GM18508 (cell line): ENCODE results near the gene CEACAM1.
"Not testable (repeated sequence)": the region's sequence is repeated elsewhere in the genome, so short reads cannot be mapped to it uniquely, and the experiment has no call there.

ENCODE experiments used
- ATAC-seq: cut with Tn5 transposase; IDR thresholded peaks from one replicate; pipeline ENCODE4 v1.9.1; 2021; ENCODE audit warnings: moderate number of reproducible peaks; ENCODE audit not compliant: insufficient read depth, unreplicated experiment

The CEACAM1 gene

DNA sequence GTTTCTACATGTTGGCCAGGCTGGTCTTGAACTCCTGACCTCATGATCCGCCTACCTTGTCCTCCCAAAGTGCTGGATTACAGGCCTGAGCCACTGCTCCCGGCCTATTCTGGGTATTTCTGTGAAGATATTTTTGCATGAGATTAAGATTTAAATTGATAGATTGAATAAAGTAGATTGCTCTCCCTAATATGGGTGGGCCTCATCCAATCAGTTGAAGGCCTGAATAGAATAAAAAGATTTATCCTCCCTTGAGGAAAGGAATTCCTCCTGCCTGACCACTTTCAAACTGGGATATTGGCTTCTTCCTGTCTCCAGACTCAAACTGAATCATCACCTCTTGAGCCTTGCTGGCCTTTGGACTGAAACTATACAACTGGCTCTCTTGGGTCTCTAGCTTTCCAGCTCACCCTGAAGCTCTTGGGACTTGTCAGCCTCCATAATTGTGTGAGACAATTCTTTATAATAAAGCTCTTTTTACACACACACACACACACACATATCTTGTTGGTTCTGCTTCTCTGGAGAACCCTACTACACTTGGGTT, 49.4 kb downstream of the CEACAM1 start:
- ATAC-seq = no peak

DNA sequence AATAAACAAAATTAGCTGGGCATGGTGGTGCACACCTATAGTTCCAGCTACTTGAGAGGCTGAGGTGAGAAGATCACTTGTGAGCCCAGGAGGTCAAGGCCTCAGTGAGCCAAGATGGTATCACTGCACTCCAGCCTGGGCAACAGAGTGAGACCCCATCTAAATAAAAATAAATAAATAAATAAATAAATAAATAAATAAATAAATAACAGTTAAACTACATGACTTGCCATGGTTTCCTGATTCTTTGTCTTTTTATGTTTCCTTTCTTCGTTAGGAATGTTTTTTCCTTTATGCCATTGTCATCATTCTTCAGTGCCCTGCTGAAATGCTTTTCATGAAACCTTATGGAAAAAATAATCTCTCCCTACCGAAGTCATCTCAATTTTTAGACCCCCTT, 50.3 kb downstream of the CEACAM1 start:
- no peak for ATAC-seq

DNA sequence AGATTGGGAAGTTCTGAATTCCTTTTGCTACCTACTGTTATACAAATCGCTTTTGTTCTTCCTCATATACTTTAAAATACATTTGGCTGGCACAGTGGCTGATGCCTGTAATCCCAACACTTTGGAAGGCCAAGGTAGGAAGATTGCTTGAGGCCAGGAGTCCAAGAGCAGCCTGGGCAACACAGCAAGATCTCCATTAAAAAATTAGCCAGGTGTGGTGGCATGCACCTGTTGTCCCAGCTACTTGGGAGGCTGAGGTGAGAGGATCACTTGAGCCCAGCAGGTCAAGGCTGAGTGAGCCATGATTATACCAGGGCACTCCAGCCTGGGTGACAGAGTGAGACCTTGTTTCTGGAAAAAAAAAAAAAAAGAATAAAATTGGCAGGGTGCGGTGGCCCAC, 51.2 kb downstream of the CEACAM1 start:
- ATAC-seq = no peak

DNA sequence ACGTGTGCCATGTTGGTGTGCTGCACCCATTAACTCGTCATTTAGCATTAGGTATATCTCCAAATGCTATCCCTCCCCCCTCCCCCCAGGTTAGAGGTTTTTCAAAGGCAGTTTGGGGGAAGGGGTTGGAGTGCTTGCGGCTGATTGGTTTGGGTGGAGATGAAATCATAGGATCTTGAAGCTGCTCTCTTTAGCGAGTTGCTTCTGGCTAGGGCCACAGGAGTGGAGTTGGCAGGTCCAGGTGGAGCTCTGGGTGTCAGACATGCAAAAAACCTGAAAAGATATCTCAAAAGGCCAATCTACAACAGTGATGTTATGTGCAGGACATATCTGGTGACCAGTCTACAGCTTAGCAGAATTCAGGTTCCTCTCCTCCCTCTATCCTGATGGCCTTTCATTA, 52.9 kb downstream of the CEACAM1 start:
- no peak for ATAC-seq

DNA sequence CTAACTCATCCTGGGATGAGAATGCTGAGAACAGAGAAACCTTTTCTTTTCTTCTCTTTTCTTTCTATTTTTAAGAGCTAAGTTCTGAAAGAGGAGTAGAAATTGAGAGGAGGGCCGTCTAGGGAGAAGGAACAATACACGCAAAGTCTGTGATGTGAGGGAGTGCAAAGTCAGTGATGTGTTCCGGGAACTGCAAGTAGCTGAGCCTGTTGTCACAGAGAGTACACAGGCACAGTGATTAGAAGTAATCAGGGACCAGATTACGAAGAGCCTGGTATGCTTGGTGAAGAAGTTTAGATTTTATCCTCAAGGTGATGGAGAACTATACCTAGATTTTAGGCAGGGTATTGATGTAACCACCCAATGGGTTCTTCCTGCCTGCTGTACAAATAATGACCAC, 53.5 kb downstream of the CEACAM1 start:
- ATAC-seq = no peak

DNA sequence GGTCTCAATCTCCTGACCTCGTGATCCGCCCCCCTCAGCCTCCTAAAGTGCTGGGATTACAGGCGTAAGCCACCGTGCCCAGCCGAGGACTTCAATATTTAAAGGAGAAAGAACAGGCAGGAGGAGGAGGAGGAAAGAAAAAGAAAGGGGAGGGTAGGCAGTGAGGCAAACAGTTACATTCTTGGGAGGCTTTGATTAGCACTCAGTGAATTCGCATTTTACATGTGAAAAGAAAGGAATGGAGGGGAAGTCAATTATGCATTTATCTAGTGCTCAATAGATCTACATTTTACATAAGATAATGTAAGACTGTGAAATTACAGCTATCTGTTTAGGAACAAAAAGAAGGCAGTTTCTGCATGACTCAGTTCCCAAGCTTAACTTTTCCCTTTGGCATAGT, 54.6 kb downstream of the CEACAM1 start:
- ATAC-seq = no peak

DNA sequence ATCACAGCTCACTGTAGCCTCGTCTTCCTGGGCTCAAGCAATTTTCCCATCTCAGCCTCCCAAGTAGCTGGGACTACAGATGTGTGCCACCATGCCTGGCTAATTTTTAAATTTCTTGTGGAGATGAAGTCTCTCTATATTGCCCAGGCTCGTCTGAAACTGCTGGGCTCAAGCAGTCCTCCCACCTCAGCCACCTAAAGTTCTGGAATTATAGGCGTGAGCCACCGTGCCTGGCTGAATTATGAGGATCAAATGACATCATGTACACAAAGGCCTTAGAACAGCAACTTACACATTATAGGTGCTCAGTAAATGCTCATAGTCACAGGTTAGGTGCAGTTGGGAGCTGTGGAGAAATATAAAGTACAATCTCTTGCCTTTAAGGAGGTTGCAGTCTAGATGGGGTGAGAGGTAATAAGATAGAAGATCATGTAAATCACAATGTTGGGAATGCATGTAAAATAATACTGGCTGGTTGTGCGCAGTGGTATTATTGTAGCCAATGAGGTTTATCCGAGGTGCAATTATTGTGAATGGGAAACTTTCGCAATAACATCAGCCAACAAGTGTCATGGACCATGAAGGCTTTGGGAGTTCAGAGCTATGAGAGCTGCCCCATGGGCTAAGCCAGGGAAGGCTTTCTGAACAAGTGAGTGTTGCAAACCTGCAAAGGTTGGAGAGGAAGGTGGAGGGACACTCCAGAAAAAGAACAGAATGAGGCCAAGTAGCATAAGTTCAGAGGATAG, 55.7 kb downstream of the CEACAM1 start:
- no peak for ATAC-seq

DNA sequence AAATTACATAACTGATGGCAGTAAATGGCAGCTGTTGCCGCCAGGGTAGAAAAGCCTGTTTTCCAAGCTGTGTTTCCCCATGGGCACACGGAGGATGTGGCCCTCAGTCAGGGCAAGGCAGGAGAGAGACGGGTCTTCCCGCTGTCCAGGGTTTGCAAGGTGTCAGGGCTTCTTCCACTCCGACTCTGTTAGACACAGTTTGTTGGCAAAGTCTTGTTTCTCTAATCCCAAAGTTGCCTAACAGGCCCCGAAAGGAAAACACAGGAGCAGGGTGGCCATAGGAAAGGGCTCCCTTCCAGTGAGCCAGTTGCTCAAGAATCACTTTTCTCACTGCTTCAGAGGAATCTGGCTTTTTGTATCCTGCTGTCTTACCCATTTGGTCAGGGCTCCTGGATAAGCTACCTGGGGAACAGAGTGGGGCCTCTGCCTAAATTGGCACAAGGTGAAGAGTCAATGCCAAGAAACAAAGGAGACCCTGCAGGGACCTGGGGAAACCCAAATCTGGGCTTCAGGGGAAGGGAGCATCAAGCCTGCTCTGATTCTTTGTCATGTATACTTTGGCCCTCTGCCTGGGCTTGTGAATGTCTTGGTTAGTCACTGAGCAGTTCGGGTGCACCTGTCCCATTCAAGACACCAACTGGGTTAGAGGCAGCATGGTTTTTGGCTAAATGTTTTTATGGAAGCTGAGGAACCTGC, 56.6 kb downstream of the CEACAM1 start:
- no peak for ATAC-seq

DNA sequence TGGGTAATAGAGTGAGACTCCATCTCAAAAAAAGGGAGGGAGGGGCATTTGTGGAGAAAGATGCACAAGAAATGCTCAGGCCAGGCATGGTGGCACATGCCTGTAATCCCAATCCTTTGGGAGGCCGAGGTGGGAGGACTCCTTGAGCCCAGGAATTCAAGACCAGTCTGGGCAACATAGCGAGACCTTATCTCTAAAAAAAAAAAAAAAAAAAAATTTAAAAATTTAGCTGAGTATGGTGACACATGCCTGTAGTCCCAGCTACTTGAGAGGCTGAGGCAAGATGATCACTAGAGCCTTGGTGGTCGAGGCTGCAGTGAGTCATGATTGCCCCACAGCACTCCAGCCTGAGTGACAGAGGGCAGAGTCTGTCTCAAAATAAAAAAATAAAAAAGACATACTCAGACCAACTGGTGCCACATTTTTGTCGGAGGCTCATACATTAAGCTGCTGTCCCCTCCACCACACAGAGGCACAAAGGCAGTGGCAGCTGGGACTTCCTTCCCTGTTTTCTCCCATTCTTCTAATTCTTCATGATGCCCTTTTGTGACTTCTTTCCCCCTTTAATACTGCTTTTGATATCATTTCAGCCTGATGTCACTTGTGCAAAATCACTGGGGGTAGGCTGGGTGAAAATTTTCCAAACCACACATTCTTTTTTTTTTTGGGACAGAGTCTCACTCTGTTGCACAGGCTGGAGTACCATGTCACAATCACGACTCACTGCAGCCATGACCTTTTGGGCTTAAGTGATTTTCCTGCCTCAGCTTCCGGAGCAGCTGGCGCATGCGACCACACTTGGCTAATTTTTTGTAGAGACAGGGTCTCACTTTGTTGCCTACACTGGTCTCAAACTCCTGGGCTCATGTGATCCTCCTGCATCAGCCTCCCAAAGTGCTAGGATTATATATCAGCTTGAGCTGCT, 58.7 kb downstream of the CEACAM1 start:
- ATAC-seq = no peak

DNA sequence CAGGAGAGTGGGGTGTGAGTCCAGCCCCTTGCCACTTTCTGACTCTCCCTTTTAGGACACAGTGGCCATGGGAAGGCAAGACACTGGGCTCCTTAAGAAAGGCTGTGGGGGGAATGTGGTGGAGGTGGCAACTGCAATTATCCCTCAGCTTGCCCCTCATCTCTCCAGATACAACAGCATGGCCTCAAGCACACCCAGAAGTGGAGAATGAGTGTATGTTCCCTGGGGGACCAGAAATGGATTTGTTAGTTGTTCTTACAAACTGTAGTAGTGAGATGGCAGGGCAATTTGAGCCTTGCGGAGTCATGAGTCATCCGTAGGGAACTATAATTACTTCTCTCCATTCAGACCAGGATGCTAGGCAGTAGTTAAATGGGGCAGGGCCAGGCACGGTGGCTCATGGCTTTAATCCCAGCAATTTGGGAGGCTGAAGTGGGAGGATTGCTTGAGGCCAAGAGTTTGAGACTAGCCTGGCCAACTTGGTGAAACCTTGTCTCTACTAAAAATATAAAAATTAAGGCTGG, 59.9 kb downstream of the CEACAM1 start:
- no peak for ATAC-seq

DNA sequence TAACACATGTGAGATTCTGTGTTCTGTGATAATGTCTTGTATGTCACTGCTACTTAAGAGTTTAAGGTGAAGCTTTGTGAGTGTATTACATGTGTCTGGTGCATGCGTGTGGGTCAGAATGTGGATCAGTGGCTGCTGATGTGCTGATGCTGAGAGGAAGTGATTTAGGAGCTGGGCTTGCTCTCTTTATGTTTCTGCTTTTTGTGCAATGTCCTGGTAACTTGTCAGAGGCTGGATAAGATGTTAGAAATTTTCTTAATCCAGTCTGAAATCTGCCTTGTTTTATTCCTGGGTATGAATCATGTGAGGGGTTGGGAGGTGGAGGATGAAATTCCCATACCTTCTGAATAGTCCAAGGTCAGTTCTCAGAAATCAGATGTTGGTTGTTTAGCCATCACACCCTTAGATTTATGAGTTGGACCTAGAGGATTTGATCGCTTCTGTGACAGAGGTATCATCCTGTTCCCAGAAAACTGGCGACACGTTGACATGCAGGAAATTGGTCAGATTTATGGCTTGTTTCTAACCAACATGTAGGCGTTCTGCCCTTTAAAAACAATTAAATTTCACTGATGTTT, 61.0 kb downstream of the CEACAM1 start:
- ATAC-seq = no peak

DNA sequence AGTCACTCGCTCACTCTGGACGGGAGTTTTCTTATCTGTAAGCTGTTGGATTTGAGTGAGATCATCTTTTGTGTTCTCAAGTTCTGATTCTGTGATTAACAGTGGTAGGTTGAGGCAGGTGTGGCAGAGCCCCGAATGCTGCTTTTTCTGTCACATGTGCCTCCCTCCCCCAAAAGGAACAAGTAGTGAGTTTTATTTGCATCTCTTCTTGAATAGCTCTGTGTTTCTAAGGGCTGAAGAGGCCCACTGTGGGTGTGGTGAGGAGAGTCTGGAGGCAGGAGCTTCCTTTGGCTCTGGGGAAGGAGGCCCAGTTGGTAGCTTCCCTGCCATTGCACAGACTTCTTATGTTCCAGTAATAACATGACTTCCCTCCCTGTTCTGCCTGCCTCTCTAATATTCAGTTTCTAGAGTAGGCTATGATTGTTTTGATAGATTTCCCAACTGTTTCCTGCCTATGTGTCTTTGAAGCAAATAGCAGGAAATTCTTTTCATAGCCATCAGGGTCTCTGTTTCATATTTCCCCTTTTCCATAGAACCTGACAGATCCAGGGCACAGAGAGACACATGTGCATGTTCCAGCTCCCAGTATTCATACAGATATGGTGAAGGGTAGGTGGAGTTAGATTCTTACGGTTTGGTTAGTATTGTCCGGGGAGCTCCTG, 61.6 kb downstream of the CEACAM1 start:
- ATAC-seq = no peak

DNA sequence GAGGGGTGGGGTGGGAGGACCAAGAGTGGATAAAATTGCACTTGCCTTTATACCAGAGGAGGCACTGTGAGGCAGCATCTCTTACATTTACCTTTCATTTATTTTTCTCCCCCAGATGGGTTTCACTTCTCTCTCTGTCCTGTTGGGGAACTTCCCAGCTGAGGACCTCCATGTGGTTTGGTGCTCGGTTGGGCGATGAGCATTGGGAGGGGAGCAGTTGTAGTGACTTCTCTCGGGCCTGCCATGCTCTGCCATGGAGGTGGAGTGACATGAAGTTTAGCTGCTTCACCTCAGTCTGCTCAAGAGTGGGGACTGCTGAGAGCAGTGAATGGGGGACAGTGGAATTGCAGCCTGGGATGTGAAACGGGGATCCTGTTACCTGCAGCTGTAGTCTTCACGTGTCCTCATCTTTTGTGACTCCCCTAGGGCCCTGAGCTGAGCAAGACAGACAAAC, 62.4 kb downstream of the CEACAM1 start:
- ATAC-seq = peak; percentile 60

DNA sequence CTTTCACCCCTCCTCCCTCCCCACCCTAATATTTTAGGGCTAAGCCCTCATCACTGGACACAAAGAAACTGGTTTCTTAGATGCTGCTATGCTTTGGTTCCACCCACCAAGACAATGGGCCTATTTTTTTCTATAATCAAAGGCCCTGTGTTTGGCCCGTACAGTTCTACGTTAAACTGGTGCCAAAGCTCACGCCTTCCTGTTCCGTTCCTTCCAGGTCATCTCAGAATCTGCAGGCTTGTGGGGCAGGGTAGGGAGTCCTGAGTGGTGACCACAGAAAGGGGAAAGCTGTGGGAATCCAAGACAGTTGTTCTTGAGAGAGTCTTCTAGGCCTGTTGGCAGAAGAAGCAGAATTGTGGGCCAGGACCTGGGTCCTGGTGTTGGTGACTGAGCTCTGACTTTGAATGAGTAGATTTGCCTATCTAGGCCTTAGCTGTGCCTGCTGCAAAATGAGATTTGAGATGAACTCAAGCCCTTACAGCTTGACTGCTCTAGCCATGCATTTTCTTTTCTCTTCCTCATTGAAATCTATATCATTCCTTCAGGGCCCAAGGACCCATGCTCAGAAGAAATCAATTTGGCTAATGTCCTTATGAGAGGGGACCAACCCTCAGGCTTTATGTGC, 66.5 kb downstream of the CEACAM1 start:
- no peak for ATAC-seq

DNA sequence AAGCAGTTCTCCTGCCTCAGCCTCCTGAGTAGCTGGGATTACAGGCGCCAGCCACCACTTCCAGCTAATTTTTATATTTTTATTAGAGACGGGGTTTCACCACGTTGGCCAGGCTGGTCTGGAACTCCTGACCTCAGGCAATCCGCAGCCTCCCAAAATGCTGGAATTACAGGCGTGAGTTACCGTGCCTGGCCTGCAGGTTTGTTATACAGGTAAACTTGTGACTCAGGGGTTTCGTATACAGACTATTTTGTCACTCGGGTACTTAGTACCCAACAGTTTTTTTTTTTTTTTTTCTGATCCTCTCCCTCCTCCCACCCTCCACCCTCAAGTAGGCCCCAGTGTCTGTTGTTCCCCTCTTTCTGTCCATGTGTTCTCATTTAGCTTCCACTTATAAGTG, 67.0 kb downstream of the CEACAM1 start:
- not testable (repeated sequence) for ATAC-seq

DNA sequence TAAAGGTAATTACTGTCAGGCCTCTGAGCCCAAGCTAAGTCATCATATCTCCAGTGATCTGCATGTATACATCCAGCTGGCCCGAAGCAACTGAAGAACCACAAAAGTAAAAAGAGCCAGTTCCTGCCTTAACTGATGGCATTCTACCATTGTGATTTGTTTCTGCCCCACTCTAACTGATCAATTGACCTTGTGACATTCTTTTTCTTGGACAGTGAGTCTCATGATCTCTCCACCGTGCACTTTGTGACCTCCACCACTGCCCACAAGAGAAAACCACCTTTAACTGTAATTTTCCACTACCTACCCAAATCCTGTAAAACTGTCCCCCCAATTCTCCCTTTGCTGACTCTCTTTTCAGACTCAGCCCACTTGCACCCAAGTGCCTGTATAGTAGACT, 68.4 kb downstream of the CEACAM1 start:
- no peak for ATAC-seq
